Type B pancreatic cell (in vitro differentiated cells): ENCODE measurements around the gene UROC1. TPM values are rescaled to one million over a fixed set of nuclear protein-coding genes. Genes with fewer than 3 reads are reported as not detected.

Source experiments
- DNase-seq: peaks from one replicate; pipeline ENCODE4 v3.0.0; 2021; ENCODE audit warnings: mixed read lengths; ENCODE audit not compliant: unreplicated experiment; ENCODE audit errors: extremely low spot score
- H3K27ac Mint-ChIP-seq: 2 replicates; pipeline ENCODE4 v1.8.0; 2021; ENCODE audit warnings: mild to moderate bottlenecking, mixed read lengths
- H3K27me3 Mint-ChIP-seq: 2 replicates; pipeline ENCODE4 v1.8.0; 2021; ENCODE audit warnings: mixed read lengths
- H3K36me3 Mint-ChIP-seq: 2 replicates; pipeline ENCODE4 v1.8.0; 2021; ENCODE audit warnings: mixed read lengths
- H3K4me1 Mint-ChIP-seq: one replicate; pipeline ENCODE4 v1.8.0; 2021; ENCODE audit warnings: mixed read lengths; ENCODE audit not compliant: unreplicated experiment
- H3K4me3 Mint-ChIP-seq: 2 replicates; pipeline ENCODE4 v1.8.0; 2021; ENCODE audit warnings: mild to moderate bottlenecking, mixed read lengths
- H3K9me3 Mint-ChIP-seq: 2 replicates; pipeline ENCODE4 v1.8.0; 2021; ENCODE audit warnings: mixed read lengths
- CTCF ChIP-seq: fragments of 200-600 bp; sonication (generic); conservative IDR thresholded peaks from 2 replicates; pipeline ENCODE4 v1.5.0; 2021; ENCODE audit warnings: antibody characterized with exemption, mild to moderate bottlenecking
- total RNA-seq: library from RNA; stranded (reverse); gene quantifications from 2 replicates; pipeline ENCODE4 v1.2.1, GENCODE V29; 2021; ENCODE audit warnings: low replicate concordance

UROC1 gene
- total RNA-seq, 1 donor from 2014 or later = not detected

DNA sequence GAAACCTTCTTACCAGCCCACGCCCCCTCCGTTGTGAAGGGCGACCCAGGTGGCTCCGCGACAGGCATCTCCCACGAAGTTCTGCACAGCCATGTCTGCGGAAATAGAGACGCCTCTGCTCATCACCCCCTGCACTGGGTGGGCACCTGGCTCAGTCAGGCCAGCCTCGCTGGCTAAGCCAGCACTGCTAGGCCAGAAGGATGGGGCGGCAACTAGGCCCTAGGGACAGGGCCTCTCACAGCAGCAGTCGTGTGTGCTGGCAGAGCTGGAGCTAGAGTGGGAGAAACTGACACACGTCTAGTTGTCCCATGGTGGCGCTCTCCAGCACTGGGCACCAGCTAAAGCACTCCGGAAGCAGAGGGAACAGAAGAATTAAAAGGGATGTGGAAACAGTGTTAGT, 29.4 kb downstream of the UROC1 start:
- no peak overlapping the region for H3K27ac Mint-ChIP-seq
- H3K27me3 Mint-ChIP-seq = peaks cover 3% of the 10 kb centered on the region
- no peak overlapping the region for H3K4me3 Mint-ChIP-seq
- no peaks in the 10 kb centered on the region for H3K9me3 Mint-ChIP-seq
- H3K4me1 Mint-ChIP-seq = peaks cover 21% of the 10 kb centered on the region
- H3K36me3 Mint-ChIP-seq = no peaks in the 10 kb centered on the region
- TF ChIP-seq CTCF = no peak
- no peak for DNase-seq

DNA sequence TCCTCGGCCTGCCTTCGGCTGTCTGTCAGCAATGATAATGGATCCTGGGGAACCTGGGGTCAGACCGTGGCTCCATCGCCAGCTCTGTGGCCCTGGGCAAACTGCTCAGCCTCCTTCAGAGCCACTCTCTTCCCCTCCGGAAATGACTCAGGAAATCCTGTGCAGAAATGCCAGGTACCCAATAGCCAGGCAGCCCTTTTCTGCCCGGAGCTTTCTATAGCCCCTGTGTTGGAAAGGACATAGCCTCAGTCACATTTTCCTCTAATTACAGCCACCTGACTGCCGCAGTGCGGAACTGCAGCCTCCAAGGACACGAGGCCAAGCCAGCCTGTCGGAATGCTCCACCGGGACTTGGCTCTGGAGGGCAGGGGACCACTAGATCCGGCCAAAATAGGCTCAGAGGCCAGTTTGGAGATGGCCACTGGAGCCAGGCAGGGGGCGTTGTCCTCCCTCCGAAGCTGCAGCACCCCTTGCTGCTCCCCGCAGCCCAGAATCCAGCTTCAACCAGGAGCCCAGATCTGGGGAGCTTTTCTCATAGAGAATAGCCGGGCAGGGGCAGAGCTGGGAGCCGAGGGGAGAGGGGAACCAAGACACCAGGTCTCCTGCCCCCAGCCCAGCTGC, 30.3 kb downstream of the UROC1 start:
- peaks cover 21% of the 10 kb centered on the region for H3K4me1 Mint-ChIP-seq
- TF ChIP-seq CTCF = peak; percentile 47
- no peak overlapping the region for H3K4me3 Mint-ChIP-seq
- DNase-seq = no peak
- peaks cover 3% of the 10 kb centered on the region for H3K27me3 Mint-ChIP-seq
- H3K27ac Mint-ChIP-seq = no peak overlapping the region
- no peaks in the 10 kb centered on the region for H3K9me3 Mint-ChIP-seq
- H3K36me3 Mint-ChIP-seq = no peaks in the 10 kb centered on the region

DNA sequence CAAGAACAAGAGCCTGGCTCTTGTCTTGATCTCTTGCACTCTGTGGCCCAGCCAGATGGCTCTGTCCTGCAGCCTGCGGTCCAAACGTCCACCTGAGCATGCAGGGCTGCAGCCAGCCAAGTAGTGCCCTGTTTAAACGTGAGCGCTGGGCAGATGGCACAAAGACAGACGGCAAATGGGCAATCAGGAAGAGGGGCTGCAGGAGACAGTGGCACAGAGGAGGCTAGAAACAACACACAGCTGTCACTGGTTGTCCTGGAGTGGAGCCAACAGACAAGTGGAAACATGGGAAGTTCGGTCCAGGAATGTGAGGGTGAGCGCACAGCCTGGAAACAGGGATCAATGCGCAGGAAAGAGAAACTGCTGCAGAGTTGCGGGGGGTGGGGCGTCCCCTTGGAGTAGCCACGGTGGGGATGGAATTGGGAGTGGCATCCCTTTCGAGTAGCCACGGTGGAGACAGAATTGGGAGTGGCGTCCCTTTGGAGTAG, 31.2 kb downstream of the UROC1 start:
- Mint-ChIP-seq H3K27ac (no peak overlapping the region), H3K9me3 (no peaks in the 10 kb centered on the region), H3K36me3 (no peaks in the 10 kb centered on the region), H3K27me3 (peaks cover 3% of the 10 kb centered on the region), H3K4me3 (no peak overlapping the region), H3K4me1 (peaks cover 26% of the 10 kb centered on the region)
- TF ChIP-seq CTCF = no peak
- DNase-seq = no peak

DNA sequence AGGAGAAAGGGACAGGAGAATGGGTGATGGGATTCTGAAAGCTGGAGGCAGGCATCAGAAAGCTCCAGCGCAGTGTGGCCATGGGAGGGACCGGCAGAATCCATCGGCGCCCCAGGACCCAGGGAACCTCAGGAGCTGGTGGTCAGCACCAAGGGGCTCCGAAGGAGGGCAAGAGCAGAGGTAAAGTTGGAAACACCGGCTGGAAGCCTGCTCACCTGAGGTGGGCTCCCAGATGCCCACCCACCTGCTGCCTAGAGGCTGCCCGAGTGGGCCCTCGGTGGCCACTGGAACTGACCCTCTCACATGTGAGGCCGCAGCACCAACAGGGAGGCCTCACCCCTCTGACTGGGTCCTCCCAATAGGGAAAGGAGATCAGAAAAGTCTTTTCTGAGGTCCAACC, 31.6 kb downstream of the UROC1 start:
- no peak for DNase-seq
- Mint-ChIP-seq H3K27me3 (peaks cover 3% of the 10 kb centered on the region), H3K9me3 (no peaks in the 10 kb centered on the region), H3K36me3 (no peaks in the 10 kb centered on the region), H3K4me1 (peaks cover 26% of the 10 kb centered on the region), H3K27ac (no peak overlapping the region), H3K4me3 (no peak overlapping the region)
- TF ChIP-seq CTCF = no peak

DNA sequence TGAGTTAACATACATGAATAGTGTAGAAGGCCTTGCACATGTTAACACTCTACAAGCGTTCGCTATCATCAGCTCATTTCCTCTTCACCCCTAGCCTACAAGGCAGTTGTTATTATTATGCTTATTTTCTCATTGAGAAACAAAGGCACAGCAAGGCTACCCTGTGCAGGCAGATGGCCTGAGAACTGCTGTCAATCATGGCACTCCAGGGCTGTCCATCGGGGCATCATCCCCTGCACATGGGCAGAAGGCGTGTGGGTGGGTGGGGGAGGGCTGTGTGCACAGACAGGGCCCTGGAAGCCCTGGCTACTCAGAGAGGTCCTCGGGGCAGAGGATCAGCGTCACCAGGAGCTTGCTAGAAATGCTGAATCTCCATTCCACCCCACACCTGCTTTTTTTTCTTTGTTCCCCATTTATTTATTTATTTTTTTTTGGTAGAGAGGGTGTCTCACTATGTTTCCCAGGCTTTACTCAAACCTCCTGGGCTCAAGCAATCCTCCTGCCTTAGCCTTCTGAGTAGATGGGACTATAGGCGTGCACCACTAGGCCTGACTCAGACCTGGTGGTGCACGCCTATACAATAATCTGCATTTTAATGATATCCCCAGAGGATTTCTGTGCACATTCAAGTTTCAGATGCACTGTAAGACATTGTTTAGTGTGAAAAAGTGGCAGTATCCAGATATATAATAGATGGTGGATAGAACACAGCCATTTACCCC, 32.2 kb downstream of the UROC1 start:
- Mint-ChIP-seq H3K36me3 (no peaks in the 10 kb centered on the region), H3K4me3 (no peak overlapping the region), H3K27ac (no peak overlapping the region), H3K27me3 (peaks cover 3% of the 10 kb centered on the region), H3K9me3 (no peaks in the 10 kb centered on the region), H3K4me1 (peaks cover 26% of the 10 kb centered on the region)
- DNase-seq = no peak
- TF ChIP-seq CTCF = no peak
